ENCODE measurements around the gene PITPNC1.
A peak's percentile ranks its signal among the peaks of the same experiment; 100 is the strongest.
"Not testable (repeated sequence)": the region's sequence is repeated elsewhere in the genome, so short reads cannot be mapped to it uniquely, and the experiment has no call there.

Gene PITPNC1

DNA sequence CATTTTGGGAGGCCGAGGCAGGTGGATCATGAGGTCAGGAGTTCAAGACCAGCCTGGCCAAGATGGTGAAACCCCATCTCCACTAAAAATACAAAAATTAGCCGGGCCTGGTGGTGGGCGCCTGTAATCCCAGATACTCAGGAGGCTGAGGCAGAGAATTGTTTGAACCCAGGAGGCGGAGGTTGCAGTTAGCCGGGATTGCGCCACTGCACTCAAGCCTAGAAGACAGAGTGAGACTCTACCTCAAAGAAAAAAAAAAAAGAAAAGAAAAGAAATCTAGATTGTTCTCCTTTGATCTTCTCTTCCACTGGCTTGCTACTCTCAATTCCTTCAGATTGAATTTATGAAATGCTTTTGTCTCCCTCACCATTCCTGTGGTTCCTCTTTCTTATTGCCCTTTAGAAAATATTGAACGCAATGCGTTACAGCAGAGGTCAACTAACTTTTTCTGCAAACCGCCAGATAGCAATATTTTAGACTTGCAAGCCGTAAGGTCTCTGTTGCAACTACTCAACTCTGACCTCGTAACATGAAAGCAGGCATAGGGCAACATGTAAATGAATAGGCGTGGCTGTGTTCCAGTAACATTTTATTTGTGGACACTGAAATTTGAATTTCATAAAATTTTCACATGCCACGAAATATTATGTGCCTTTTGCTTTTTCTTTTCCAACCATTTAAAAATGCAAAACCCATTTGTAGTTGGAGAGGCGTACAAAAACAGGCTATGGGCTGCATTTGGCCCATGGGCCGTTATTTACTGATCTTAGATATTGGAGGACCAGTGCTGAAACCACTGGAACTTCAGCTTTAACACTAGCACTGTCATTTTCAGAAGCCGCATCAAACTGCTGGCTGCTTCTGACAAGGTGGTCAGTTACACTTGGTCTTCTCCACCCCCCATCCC is 24.8 kb downstream of the PITPNC1 start:
- DNase-seq: no peak

GRCh38 chr17:67403065-67403464 is 26.0 kb downstream of the PITPNC1 start:
- DNase-seq: no peak

DNA sequence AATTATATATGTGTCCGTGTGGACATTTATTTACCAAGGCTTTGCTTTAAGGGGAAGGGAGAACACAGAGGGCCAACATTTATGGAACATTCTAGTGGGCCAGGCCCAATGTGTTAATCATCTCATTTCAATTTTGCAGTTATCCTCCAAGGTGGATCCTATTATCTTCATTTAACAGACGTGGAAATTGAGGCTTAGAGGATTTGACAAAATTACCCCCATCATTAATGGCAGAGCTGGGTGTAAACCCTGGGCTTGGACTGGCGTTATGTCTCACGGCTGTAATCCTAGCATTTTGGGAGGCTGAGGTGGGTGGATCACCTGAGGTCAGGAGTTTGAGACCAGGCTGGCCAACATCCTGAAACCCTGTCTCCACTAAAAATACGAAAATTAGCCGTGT is 26.4 kb downstream of the PITPNC1 start:
- DNase-seq: no peak

- not testable (repeated sequence) for DNase-seq
Observed at GRCh38 chr17:67408455-67408830, 31.4 kb downstream of the PITPNC1 start.

DNA sequence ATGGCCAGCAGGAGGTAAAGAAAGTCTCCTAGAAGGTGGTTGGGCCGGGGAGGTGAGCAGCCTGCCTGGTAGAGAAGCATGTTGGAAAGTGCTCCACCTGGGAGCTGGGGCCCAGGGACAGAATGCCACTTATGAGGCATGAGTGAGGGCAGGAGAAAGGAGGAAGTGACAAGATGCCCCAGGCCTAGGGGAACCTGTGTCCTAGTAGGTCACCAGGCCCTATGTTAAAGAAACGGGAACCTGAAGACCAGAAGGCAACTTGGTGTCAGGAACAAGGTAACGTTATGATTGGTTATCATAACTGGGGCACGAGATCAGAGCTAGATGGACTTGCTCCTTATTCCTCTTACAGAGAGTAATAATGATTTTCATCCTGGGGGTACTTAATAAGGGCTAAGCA is 34.3 kb downstream of the PITPNC1 start:
- DNase-seq: no peak

DNA sequence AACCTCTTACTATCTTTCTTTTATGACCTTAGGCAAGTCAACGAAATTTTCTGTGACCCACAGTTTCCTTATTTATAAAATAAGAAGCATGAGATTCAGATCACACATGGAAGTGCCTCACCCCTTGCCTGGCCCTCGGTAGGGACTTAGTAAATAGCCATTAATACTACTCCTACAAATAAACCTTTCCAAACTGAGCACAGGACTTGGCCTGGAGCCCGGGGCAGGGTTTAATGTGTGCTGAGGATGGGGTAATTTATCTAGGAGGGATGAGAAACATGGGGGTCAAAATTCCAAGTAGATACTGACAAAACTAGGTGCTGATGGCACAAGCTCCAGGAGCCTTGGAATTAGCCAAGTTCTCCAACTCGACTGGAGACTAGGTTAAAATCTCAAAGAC is 35.0 kb downstream of the PITPNC1 start:
- no peak for DNase-seq

DNA sequence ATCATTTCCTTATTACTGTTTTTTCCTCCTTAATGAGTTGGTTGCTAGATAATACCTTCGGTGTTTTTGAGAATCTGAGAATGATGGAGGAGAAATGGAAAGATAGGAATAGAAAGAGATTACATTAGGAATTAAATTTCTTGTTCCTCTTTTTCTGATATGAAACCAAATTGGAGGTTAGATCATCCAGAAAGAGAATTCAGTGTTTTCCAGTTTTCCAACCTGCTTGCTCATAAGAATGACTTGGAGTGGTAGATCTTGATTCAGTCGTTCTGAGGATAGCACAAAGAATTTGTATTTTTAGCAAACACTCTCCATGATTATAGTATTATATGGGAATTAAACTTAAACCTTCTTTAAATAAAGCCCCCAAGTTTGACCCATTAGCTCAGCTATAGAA is 35.9 kb downstream of the PITPNC1 start:
- no peak for DNase-seq

- DNase-seq: no peak
Observed at GRCh38 chr17:67413388-67413787, 36.3 kb downstream of the PITPNC1 start.

DNA sequence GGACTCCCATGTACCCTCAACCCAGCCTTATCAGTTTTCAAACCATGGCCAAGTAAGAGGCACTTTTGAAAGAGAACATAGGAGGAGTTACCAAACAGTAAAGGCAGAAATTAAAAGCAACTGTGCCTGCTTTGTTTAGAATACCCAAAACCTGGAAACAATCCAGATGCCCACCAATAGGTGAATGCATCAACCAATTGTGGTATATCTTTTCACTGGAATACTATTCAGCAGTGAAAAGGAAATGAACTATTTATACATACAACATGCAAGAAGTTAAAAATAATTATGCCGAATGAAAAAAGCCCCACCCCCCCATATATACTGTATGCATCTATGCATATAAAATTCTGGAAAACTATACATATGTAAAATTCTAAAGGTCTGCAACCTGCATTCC is 37.0 kb downstream of the PITPNC1 start:
- DNase-seq: no peak

DNA sequence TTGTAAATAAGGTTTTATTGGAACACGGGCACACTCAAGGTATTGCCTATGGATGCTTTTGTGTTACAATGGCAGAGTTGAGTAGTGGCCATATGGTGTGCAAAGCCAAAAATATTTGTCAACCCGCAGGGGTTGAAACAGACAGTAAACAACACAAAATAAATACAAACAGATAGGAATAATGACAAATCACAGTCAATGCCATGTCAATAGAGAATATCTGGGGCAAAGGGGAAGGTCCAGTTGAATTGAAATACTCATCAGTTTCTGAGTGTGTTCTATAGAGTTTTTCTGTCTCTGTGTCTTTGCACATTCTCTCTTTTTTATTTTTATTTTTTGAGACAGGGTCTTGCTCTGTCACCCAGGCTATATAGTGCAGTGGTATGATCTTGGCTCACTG is 37.5 kb downstream of the PITPNC1 start:
- no peak for DNase-seq

DNA sequence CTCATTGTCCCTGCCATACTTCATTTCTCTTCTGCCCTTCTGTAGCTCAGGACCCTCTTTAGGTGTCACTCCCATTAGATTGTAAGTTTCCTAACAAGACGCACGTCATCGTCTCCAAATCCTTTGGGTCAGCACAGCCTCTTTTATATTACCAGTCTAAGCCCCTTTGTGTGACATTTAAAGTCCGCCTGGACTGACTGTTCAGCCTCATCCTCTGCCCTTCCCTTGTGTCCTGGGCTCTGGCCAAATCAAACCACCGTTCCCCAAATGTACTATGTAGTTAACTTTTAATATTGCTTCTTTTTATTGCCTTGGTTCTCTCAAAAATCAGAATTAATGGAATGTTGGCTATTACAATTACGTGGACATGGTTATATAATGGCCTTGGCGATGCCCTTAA is 38.2 kb downstream of the PITPNC1 start:
- no peak for DNase-seq

- DNase-seq: no peak
Observed at GRCh38 chr17:67417507-67417906, 40.4 kb downstream of the PITPNC1 start.

DNA sequence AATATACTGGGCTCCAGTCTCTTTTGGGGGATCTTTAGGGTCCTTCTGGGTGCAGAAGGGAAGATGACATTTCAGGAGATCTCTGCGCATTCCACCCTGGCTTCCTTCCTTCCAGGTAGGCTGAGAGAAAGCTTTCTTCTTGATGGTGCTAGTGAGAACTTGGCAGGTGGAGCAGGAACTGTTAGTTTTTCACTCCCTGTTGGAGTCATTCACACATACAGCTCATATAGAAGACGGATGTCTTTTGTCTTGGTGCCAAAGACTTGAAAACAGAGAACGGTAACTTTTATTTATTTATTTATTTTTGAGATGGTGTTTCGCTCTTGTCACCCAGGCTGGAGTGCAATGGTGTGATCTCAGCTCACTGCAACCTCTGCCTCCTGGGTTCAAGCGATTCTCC is 43.9 kb downstream of the PITPNC1 start:
- DNase-seq: no peak

DNA sequence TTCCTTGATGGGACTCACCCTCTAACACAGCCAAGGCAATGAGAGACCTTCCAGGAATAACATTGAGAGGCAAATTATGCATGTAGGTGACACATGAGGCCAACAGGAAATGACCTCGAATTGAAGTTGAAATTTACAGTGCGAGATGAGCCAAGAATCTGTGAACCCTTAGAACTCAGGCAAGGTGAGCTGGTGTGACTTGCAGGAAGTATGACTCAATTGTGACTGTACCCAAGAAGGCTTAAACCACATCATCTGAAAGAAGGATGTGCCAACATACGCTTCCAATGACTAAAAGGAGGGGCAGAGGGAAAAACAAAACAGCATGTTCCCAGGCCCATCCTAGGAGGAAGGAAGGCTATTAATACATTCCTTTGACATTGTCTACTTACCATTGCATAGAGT is 44.8 kb downstream of the PITPNC1 start:
- peak; percentile 18 for DNase-seq

DNA sequence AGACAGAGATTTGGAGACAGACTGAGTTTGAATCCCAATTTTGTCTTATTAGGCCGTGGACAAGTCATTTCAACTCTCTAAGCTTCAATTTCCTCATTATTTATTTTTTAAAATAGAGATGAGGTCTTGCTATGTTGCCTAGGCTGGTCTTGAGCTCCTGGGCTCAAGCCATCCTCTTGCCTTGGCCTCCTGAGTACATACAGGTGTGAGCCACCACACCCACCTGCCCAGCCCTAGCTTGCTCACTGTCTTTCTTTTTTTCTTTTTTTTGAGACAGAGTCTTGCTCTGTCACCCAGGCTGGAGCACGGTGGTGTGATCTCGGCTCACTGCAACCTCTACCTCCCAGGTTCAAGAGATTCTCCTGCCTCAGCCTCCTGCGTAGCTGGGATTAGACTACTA is 45.2 kb downstream of the PITPNC1 start:
- DNase-seq: not testable (repeated sequence)

DNA sequence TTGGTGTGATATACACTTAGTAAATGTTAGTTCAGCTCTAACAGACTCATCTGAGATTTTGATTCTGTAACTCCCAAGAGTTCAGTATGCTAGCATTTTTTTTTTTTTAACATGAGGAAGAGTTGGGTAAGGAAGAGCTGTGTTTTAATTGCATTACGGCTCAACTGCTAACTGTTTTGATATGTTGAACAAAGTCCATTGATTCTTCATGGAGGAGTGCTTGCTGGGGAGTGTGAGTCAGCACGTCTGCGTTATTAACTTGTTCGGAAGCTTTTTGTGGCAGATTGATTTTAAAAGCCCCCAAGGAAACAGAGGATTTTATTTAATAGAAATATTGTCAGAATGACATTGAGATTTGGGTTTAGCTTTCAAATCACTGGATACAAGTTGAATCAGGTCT is 45.8 kb downstream of the PITPNC1 start:
- DNase-seq: no peak

DNA sequence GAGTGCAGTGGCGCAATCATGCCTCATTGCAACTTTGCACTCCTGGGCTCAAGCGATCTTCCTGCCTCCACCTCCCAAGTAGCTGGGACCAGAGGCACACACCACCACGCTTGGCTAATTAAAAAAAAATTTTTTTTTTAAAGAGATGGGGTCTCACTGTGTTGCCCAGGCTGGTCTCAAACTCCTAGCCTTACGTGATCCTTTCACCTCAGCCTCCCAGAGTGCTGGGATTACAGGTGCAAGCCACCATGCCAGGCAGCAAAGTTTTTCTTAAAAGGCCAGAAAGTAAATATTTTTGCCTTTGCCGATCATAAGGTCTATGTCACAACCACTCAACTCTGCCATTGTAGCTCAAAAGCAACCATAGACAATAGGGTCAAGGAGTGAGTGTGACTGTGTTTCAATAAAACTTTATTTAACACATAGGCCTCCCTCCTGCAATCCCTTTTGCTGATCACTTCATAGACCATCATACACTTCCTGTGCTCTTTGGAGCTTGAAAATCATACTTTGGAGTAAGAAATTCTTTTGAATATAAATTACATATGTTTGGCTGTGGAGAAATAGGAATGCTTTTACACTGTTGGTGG is 48.6 kb downstream of the PITPNC1 start:
- no peak for DNase-seq

DNA sequence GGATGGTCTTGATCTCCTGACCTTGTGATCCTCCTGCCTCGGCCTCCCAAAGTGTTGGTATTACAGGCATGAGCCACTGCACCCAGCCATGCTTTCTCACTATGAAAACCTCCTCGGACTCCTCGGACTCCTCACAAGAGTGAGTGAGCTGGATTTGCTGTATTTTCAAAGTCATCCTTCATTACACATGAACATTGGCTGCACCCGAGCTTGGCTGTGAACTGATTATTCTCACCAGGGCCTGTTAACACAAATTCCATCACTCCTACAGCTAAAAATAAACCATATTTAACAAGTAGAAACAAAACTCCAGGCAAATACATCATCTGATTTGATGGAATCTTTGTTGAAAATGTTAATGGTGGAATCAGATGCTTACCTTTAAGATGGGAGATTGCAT is 50.3 kb downstream of the PITPNC1 start:
- DNase-seq: no peak

DNA sequence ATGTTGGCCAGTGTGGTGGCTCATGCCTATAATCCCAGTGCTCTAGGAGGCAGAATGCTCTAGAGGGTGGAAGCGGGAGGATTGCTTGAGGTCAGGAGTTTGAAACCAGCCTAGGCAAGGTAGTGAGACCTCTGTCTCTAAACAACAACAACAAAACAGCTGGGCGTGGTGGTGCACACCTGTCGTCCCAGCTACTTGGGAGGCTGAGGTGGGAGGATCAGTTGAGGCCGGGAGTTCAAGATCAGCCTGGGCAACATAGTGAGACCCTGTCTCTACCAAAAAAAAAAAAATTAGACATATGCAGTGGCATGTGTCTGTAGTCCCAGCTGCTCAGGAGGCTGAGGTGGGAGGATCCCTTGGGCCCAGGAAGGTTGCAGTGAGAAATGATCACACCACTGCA is 53.4 kb downstream of the PITPNC1 start:
- not testable (repeated sequence) for DNase-seq

- no peak for DNase-seq
Observed at GRCh38 chr17:67431249-67432015, 54.4 kb downstream of the PITPNC1 start.

GRCh38 chr17:67433248-67433924 is 56.3 kb downstream of the PITPNC1 start:
- no peak for DNase-seq

GRCh38 chr17:67434061-67434525 is 57.0 kb downstream of the PITPNC1 start:
- DNase-seq: peak; percentile 54

DNA sequence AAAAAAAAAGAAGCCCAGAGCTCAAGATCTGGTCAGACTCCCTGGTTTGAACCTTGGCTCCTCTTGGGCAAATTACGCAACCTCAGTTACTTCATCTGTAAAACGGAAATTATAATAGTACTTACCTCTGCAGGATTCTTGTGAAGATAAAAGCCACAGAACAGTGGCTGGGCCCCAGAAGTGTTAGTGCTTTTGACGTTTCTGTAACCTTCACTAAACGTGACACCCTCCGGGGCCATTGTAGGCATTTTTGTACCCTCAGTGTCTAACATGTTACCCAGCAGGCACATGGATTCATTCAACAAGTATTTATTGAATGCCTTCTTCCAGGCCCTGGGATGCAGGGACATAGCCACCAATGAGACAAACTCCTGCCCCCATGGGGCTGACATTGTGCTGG is 58.0 kb downstream of the PITPNC1 start:
- DNase-seq: peak; percentile 15

All from effector CD8-positive, alpha-beta T cell (primary cell).